RWPE2 (cell line): ENCODE measurements around the gene ACBD7.

Experiments
- ATAC-seq: fragments of 200-7000 bp; cut with Tn5 transposase; 3 replicates; pipeline ENCODE4 v1.9.1; 2021; ENCODE audit warnings: low read depth
- DNase-seq: peaks from one replicate; pipeline ENCODE4 v3.0.0-alpha.2; 2020; ENCODE audit warnings: low spot score
- H3K27ac ChIP-seq: fragments of 450-650 bp; 2 replicates; pipeline ENCODE4 v1.5.1; 2017; ENCODE audit warnings: mild to moderate bottlenecking; ENCODE audit not compliant: poor library complexity, severe bottlenecking
- H3K27me3 ChIP-seq: fragments of 250-450 bp; sonication (Bioruptor Pico); 2 replicates; pipeline ENCODE4 v1.5.1; 2021; ENCODE audit warnings: mild to moderate bottlenecking, moderate library complexity; ENCODE audit not compliant: insufficient read depth, poor library complexity, severe bottlenecking
- H3K36me3 ChIP-seq: fragments of 250-450 bp; sonication (Bioruptor Pico); 2 replicates; pipeline ENCODE4 v1.5.1; 2020; ENCODE audit warnings: low read depth, mild to moderate bottlenecking, moderate library complexity
- H3K4me1 ChIP-seq: fragments of 250-450 bp; sonication (Bioruptor Pico); 2 replicates; pipeline ENCODE4 v1.5.1; 2021; ENCODE audit warnings: mild to moderate bottlenecking, moderate library complexity; ENCODE audit not compliant: insufficient read depth, poor library complexity, severe bottlenecking
- H3K4me3 ChIP-seq: fragments of 250-450 bp; sonication (Bioruptor Pico); 2 replicates; pipeline ENCODE4 v1.5.1; 2021; ENCODE audit warnings: mild to moderate bottlenecking, moderate library complexity; ENCODE audit not compliant: severe bottlenecking
- H3K9me3 ChIP-seq: fragments of 250-450 bp; sonication (Bioruptor Pico); 2 replicates; pipeline ENCODE4 v1.5.1; 2021; ENCODE audit warnings: mild to moderate bottlenecking, moderate library complexity; ENCODE audit not compliant: severe bottlenecking
- TF ChIP-seq, protein P1 (sequence below): fragments of 450-650 bp; IDR thresholded peaks from one replicate; pipeline ENCODE4 v1.5.1; 2017; ENCODE audit warnings: mild to moderate bottlenecking, moderate library complexity; ENCODE audit not compliant: poor library complexity, severe bottlenecking

The ACBD7 gene

DNA sequence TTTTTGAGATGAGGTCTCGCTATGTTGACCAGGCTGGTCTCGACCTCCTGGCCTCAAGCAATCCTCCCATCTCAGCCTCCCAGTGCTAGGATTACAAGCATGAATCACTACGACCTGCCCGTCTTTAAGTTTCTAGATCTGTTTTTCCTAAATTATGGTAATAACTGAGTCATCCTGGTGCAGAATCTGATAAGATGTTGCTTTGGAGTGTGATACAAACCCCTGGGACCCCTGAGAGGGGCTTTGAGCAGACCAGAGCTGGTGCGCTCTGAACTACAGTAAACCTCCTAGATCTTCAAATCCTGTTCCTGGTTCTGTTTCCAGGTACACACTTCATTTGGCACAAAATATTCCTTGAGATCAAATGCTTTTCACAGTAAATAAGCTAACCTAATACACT is 42.8 kb upstream of the ACBD7 start:
- TF ChIP-seq, protein P1, sequence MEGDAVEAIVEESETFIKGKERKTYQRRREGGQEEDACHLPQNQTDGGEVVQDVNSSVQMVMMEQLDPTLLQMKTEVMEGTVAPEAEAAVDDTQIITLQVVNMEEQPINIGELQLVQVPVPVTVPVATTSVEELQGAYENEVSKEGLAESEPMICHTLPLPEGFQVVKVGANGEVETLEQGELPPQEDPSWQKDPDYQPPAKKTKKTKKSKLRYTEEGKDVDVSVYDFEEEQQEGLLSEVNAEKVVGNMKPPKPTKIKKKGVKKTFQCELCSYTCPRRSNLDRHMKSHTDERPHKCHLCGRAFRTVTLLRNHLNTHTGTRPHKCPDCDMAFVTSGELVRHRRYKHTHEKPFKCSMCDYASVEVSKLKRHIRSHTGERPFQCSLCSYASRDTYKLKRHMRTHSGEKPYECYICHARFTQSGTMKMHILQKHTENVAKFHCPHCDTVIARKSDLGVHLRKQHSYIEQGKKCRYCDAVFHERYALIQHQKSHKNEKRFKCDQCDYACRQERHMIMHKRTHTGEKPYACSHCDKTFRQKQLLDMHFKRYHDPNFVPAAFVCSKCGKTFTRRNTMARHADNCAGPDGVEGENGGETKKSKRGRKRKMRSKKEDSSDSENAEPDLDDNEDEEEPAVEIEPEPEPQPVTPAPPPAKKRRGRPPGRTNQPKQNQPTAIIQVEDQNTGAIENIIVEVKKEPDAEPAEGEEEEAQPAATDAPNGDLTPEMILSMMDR = no peak
- no peak for ATAC-seq
- H3K36me3 ChIP-seq = peaks cover 15% of the 10 kb centered on the region; the same call in 1 of the 2 replicates
- H3K27ac ChIP-seq = no peak overlapping the region
- no peaks in the 10 kb centered on the region for H3K4me1 ChIP-seq
- no peak overlapping the region for H3K4me3 ChIP-seq
- DNase-seq = no peak
- H3K9me3 ChIP-seq = no peaks in the 10 kb centered on the region
- no peaks in the 10 kb centered on the region for H3K27me3 ChIP-seq

DNA sequence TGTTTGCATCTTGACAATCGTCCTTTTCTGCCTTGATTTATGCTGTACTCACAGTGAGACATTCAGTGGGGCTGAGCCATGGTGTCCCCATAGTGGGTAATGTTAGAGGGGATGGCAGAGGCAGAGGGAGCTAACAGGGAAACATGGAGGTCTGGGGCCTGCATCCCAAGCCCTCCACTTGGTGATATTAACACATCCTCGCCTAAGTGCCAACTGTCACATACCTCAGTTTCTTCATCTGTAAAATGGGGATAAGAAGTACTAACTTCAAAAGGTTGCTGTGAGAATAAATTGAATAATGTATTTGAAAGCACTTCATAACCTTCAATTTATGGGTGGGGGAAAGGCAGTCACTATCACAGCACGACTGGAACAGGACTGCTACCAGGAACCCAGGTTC is 36.3 kb upstream of the ACBD7 start:
- ATAC-seq (no peak), DNase-seq (no peak)
- H3K9me3 ChIP-seq = no peaks in the 10 kb centered on the region
- H3K4me3 ChIP-seq = no peak overlapping the region
- H3K27me3 ChIP-seq = no peaks in the 10 kb centered on the region
- peaks cover 37% of the 10 kb centered on the region for H3K4me1 ChIP-seq
- TF ChIP-seq, protein P1 = no peak
- peaks cover 11% of the 10 kb centered on the region for H3K36me3 ChIP-seq
- no peak overlapping the region for H3K27ac ChIP-seq

DNA sequence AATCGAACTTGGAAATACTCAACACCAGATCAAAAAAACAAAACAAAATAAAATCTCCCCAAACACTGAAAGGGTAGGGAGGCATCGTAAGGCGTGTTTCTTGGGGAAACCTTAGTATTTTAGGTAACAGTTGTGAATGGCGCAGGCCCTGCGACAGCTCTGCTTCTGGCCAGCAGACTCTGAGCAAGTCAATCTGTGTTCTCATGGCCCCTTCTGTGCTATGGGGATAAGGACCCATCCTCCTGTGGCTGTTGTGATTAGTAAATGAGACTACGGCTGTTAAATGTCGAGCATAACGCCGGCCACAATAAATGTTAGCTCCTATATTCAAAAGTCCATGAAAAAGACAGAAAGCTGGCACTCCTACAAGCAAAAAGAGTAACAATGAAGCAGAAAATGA is 35.6 kb upstream of the ACBD7 start:
- Histone ChIP-seq H3K4me1 (peaks cover 37% of the 10 kb centered on the region), H3K27me3 (no peaks in the 10 kb centered on the region), H3K27ac (peak overlapping the region; percentile 50), H3K4me3 (no peak overlapping the region), H3K36me3 (peaks cover 16% of the 10 kb centered on the region), H3K9me3 (no peaks in the 10 kb centered on the region)
- no peak for ATAC-seq
- TF ChIP-seq, protein P1 = no peak
- no peak for DNase-seq

DNA sequence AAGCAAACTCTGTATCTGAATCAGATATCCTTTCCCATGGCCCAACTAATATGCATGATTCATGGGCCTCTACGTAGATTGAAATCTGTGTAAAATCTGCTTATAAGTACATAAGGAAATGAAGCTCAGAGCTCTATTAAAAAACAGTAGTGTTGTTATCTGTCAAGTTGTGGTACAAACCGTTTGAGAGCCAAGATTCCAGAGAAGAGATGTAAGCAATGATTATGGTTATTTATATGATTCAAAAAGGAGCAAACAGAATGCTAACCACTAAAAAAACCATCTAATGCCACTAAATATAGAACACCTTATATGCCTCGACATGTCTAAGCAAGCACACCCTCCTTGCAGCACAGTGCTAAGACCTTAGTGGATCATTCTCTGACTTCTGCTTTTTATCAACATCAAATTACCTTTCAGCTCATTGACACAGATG is 35.2 kb upstream of the ACBD7 start:
- DNase-seq (no peak), ATAC-seq (peak; percentile 91)
- Histone ChIP-seq H3K27me3 (no peaks in the 10 kb centered on the region), H3K27ac (peak overlapping the region; percentile 50), H3K4me1 (peaks cover 37% of the 10 kb centered on the region), H3K9me3 (no peaks in the 10 kb centered on the region), H3K4me3 (no peak overlapping the region), H3K36me3 (peaks cover 19% of the 10 kb centered on the region)
- TF ChIP-seq, protein P1 = no peak

DNA sequence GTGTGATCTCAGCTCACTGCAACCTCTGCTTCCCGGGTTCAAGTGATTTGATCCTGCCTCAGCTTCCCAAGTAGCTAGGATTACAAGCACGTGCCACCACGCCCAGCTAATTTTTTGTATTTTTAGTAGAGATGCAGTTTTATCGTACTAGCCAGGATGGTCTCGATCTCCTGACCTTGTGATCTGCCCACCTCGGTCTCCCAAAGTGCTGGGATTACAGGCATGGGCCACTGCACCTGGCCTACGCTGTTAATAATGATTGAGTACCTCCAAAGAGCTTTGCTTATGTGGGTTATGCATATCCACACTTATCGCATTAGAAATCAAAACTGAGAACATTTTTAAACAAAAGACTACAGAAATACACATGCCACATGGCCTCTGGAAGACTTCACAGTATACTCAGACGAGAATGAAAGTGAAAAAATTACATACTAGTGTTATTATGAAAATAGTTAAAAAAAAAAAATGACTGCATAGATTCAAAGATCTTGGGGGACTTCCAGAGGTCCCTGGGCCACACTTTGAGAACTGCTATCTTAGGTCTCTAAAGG is 34.0 kb upstream of the ACBD7 start:
- H3K36me3 ChIP-seq = peaks cover 26% of the 10 kb centered on the region
- DNase-seq (no peak), ATAC-seq (no peak)
- H3K27ac ChIP-seq = peak overlapping the region; percentile 50
- H3K27me3 ChIP-seq = no peaks in the 10 kb centered on the region
- peaks cover 37% of the 10 kb centered on the region for H3K4me1 ChIP-seq
- TF ChIP-seq, protein P1 = no peak
- H3K4me3 ChIP-seq = no peak overlapping the region
- H3K9me3 ChIP-seq = no peaks in the 10 kb centered on the region
